HS-5 (cell line): Measurements from ENCODE around the gene BAHCC1.

ENCODE experiments used
- DNase-seq: peaks from one replicate; pipeline ENCODE4 v3.0.0-alpha.2; 2012; ENCODE audit warnings: low read depth

BAHCC1 gene

GRCh38 chr17:81386646-81387099 is 8.6 kb upstream of the BAHCC1 start:
- DNase-seq: no peak

GRCh38 chr17:81387100-81388090 is 7.9 kb upstream of the BAHCC1 start:
- DNase-seq: no peak

GRCh38 chr17:81388091-81388611 is 7.1 kb upstream of the BAHCC1 start:
- no peak for DNase-seq

- no peak for DNase-seq
These were observed 6.5 kb upstream of the BAHCC1 start for GRCh38 chr17:81388612-81389367.

DNA sequence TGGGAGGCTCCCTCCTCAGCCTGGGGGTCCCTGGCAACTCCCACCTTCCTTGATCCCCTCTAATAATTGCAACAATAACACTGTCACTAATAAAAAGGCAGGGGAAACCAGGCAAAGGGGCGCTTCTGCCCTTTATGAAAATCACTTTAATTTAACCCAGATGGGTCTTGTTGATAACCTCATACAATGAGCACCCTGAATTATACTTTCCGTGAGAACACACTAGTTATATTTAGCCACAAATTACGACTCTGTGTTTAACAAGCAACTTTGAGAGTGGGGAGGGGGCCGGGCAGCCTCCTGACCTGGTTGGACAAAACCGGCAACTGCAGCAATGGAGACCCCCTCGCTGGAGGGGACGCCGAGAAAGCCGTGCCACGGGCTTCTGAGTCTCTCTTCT is 5.7 kb upstream of the BAHCC1 start:
- no peak for DNase-seq

DNA sequence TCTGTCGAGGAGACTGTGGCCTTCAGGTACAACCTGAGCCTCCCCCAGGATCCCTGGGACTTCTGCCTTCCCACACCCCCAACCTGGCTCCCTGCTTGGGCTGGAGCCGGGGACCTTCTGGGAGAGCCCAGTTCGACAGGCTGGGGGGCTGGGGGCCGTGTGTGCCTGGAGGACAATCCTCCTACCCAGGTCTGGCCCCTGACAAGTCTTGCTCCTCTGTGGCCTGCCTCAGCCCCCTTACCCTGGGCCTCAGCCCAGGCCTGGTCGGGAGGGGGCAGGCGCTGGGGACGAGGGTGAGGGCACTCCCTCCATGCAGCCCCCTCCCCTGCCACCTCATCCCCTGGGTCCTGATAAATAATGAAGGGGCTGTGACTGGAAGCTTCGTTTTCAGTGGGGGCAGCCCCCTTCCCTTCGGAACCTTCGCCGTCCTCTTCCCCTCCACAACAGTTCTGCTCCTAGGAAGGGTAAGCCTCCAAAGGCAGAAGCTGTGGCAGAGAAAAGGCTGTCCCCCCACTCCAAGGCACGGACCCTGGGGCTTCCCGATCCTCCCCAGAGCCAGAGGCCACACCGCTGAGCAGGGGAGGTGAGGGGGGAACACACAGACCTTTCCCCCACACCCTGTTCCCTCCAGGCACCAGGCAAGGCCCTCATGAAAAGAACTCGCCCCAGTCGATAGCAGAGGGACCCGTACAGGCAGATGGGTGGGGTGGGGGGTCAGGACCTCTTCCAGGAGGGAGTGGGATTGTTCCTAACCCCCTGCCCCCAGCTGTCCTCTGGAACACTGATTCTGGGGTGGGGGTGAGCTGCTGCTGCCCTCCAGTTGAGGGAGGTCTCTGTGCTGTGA is 5.0 kb upstream of the BAHCC1 start:
- no peak for DNase-seq

DNA sequence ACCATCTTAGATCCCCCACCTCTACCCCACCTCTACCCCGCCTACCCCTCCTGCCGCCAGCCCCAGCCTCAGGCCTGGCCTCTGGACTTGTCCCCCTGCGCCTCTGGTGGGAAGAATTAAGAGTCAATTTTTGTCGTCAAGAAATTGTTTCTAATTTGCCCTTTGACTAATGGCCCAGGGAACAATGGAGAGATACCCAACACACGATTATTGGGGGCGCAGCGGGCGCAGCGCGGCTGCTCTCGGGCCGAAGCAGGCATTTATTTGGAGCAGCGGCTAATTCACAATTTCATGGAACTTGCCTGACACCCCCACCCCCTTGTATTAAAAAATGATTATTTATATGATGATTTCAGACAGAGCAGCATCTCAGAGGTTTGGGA is 4.4 kb upstream of the BAHCC1 start:
- no peak for DNase-seq

DNA sequence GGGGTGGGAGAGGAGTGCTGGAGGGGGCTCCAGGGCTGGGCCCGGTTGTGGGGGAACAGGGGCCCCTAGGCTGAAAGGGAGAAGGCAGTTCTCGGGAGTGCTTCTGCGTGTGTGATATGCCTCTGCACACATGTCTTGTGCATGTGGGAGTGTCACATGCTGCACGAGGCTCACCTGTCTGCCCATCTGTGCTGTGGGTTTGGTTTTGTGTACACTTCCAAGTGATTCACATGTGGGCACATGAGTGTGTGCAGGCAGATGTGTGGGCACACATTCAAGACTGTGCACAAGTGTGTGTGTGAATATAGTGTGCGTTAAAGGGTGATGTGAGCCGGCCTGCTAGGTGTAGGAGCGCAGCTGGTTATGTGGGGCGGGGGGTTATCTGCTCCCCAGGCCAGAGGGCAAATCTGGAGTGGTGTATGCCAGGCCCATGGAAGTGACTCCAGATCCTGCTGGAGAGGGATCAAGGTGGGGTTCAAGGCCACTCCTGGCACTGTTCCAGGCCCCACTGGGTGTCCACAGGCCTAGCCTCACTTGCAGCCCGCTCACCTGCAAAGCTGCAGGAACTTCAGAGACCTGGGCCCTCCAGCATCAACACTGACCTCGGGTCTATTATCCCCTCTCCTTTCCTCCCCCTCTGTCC is 3.8 kb upstream of the BAHCC1 start:
- DNase-seq: no peak

GRCh38 chr17:81391936-81392908 is 3.0 kb upstream of the BAHCC1 start:
- DNase-seq: no peak

DNA sequence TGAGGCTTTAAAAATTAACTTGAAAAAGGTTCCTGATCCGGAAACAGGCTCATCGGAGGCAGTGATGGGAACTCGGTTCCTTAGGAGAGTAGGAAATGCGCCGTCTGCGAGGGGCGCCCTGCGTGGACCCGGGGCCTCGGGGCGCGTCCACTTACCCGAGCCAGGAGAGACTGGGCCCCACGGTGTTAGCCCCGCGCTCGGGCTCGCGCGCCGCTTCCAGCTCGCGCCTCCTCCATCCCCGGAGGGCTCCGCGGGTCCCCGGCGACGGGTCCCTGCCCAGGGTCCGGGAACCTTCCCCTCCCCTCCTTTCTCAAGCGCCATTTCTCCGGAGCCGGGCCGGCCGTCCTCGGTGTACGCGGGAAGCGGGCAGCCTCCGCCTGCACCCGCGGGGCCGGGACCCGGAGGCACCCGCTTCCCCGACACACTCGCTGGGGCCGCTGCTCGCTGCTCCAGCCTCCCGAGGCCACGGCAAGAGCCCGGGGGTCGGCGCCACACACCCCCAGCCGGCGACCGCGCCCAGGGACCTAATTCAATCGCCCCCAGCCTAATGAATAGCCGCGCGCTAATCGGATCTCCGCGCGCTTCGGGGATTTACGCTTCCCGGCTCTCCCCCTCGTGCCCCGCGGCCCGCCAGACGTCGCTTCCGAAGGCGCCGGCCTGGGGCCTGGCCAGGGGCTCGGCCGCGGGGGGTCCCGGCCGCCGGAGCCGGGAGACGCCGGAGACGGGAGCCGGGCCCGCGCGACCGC is 2.2 kb upstream of the BAHCC1 start:
- no peak for DNase-seq

- peak; percentile 99 for DNase-seq
These were observed 1.4 kb upstream of the BAHCC1 start for GRCh38 chr17:81393684-81394376.

- DNase-seq: no peak
These were observed 808 bp upstream of the BAHCC1 start for GRCh38 chr17:81394377-81394920.

GRCh38 chr17:81395600-81396277 is 482 bp downstream of the BAHCC1 start:
- no peak for DNase-seq

DNA sequence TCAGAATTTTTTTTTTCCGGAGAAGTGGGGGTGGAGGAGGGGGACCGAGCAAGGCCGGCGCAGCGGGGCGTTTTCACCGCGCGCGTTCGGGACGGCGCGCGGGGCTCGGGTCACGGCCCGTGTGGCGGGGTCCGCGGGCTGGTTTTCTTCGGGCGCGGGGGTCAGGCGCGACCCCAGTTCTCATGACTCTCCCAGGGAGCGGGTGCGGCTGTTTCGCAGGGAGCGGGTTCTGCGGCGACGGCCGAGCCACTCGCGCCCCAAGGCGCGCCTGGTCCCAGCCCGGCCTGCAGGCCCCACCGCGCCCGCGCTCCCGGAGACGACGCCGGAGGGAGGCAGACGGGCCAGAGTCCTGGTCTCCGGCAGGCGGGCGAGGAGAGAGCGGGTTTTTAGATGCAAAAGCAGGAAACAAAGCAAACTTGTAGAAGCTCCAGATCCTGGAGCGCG is 1.0 kb downstream of the BAHCC1 start:
- no peak for DNase-seq

DNA sequence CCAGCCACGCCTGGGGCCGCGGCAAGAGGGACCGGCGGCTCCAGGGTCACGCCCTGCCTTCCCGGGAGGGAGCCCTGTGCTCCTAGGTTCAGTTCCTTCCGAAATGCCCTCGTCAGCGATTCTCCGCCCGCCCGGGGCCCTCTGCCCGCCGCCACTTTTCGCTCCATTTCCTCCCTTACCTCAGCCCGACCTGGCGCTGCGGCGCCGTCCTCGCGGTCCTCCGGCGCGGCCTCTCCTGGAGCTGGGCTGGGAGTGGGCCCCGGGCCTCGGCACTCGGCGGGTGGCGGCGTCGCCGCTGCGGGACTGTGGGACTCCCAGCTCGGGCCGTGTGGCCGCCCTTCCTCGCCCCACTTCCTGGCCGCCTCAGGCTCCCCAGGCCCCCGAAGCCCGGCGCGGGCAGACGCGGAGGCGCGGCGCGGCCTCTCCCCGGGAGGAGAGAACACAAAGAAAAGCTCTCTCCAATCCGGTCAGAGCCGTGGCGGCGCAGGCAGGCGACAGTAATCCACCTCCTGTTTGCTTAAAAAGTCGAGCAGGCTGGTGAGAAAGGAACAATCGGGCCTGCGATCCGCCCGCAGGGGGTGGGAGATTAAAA is 1.6 kb downstream of the BAHCC1 start:
- DNase-seq: no peak

- no peak for DNase-seq
These were observed 2.3 kb downstream of the BAHCC1 start for GRCh38 chr17:81397314-81398175.
